Measurements from ENCODE around the gene RNASEH2B.

The RNASEH2B gene

DNA sequence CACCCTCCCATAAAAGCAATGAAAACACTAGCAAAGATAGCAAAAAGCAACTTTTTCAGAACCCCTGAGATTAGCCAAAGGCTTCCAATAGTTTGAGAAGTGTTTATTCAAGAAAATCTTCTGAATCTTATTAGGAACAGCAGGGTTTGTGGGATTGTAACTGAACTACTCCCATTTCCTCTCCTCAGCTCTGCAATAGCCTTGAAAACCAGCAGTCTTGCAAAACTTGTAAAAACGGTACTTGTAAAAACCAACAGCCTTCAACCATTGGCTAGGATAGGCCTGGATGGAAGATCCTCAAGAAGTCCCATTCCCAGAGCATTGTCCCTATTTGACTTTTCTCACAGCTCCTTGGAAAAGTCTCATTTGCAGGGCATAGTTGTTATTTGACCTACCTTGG is 12.1 kb downstream of the RNASEH2B start:
- H3K4me3 ChIP-seq (ENCODE audit: low read length): no peak overlapping the region
- DNase-seq (ENCODE audit: low read depth): no peak
- TF ChIP-seq, protein P1, sequence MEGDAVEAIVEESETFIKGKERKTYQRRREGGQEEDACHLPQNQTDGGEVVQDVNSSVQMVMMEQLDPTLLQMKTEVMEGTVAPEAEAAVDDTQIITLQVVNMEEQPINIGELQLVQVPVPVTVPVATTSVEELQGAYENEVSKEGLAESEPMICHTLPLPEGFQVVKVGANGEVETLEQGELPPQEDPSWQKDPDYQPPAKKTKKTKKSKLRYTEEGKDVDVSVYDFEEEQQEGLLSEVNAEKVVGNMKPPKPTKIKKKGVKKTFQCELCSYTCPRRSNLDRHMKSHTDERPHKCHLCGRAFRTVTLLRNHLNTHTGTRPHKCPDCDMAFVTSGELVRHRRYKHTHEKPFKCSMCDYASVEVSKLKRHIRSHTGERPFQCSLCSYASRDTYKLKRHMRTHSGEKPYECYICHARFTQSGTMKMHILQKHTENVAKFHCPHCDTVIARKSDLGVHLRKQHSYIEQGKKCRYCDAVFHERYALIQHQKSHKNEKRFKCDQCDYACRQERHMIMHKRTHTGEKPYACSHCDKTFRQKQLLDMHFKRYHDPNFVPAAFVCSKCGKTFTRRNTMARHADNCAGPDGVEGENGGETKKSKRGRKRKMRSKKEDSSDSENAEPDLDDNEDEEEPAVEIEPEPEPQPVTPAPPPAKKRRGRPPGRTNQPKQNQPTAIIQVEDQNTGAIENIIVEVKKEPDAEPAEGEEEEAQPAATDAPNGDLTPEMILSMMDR (conservative IDR thresholded peaks at IDR 0.05; ENCODE audit: low read depth, low read length): no peak

DNA sequence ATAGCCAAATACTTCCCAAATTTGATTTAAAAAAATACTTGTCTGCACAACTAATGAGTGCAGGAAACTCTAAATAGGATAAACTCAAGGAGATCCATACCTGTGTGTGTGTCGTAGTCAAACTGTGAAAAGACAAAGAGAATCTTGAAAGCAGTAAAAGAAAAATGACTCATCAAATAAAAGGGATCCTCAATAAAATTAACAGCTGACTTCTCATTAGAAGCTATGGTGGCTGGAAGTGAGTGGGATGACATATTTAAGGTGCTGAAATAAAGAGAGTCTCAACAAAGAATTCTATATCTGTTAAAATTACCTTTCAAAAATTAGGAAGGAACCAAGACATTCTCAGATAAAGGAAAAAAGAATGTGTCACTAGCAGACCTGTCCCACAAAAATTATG is 13.7 kb downstream of the RNASEH2B start:
- DNase-seq (ENCODE audit: low read depth): no peak
- TF ChIP-seq, protein P1 (conservative IDR thresholded peaks at IDR 0.05; ENCODE audit: low read depth, low read length): no peak
- H3K4me3 ChIP-seq (ENCODE audit: low read length): no peak overlapping the region

DNA sequence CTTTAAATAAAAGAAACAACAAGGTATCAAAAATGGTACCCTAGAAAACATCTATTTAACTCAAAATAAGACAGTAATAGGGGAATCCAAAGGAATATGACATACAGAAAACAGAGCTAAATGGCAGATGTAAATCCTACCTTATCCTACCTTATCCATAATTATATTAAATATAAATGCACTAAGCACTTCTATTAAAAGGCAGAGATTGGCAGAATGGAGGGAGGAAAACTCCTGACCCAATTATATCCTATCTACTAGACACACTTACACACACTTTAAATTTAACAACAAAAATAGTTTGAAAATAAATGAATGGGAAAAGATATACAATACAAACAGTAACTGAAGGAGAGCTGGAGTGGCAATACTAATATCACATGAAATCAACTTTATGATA is 14.4 kb downstream of the RNASEH2B start:
- TF ChIP-seq, protein P1 (conservative IDR thresholded peaks at IDR 0.05; ENCODE audit: low read depth, low read length): no peak
- H3K4me3 ChIP-seq (ENCODE audit: low read length): no peak overlapping the region
- no peak for DNase-seq (ENCODE audit: low read depth)

DNA sequence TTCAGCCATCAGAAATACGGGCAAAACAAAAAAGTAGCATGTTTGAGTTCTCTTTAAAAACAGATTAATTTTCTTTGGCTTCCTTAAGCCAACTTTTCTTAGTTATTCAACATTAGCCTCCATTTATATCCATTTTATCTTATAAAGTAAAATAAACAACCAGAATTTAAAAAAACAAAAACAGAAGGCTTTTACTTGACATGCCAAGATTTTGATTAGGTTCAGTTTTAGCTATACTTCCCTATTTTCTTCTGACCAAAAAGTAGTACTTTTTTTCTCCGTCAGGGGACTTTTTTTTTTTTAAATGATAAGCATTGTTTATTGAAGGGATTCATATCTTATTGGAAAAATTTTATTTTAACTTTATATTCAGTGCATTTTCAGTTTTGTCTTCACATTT is 18.1 kb downstream of the RNASEH2B start:
- TF ChIP-seq, protein P1 (conservative IDR thresholded peaks at IDR 0.05; ENCODE audit: low read depth, low read length): no peak
- DNase-seq (ENCODE audit: low read depth): no peak
- H3K4me3 ChIP-seq (ENCODE audit: low read length): no peak overlapping the region

DNA sequence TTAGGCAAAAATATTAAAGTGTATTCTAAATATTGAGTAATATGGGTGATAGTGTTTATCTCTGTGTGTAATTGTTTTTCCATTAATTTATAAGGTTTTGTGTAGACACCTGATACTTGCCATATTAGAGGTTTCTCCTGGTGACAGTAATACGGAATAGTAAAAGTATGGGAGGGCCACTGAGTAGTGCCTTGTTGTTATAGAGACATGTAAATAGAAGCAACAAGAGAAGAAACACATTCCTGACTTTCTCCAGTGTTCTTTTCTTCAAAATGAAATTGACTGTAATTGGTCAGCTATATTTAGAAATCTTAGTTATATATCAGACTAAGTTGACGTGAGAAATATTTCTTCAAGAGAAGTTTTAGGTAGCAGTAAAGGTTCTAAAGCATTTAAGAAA is 18.5 kb downstream of the RNASEH2B start:
- no peak overlapping the region for H3K4me3 ChIP-seq (ENCODE audit: low read length)
- TF ChIP-seq, protein P1 (conservative IDR thresholded peaks at IDR 0.05; ENCODE audit: low read depth, low read length): no peak
- DNase-seq (ENCODE audit: low read depth): no peak

DNA sequence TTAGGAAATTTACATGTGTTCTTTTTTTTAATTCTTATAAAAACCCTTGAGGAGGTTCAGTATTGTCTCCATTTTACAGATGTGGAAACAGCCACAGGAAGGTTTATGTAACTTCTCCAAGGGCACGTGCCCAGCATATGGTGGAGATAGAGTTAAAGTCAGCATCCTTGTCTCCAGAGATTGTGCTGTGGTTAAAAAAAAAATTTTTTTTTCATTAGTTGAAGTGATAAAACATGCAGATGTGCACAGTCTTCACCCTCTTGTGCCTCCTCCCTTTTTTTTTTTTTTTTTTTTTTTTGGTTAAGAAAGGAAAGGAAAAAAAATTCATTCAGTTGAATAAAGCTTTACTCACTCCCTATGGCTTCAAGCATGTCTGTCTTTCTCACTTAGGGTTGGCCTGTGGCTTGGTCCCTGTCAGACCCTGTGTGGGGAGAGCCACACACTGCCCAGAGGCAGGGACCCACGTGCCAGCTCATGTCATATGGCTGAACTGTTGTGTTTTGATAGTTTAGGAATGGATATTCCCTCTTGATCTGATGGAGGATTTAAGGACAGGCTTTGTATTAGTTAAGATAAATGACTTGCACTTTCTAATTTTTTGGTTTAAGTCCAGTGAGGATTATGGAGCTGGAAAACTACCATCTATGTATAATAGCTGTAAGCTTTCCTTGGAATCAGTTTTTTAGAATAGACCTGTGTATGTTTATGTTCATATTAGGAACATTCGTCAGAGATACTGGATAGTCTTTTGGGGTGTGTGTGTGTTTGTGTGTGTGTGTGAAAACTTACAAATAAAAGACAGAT is 19.3 kb downstream of the RNASEH2B start:
- H3K4me3 ChIP-seq (ENCODE audit: low read length): no peak overlapping the region
- TF ChIP-seq, protein P1 (conservative IDR thresholded peaks at IDR 0.05; ENCODE audit: low read depth, low read length): no peak
- no peak for DNase-seq (ENCODE audit: low read depth)

DNA sequence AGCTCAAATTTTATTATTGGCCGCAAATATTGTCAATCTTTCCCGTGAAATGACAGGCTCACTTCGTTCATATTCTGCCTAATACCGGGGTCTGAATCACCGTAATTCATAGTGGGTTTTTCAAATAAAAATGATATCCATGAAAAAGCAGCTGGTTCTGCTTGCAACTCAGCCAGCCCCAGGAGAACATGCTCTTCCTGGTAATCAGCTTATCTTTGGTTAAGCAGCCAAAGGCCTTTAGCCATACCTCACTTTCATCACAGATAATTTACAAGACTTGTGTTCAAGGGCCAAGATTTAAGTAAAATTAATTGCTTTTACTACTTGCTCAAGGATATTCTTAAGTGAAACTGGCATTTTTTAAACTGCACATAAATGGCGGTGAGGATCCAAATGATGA is 22.5 kb downstream of the RNASEH2B start:
- DNase-seq (ENCODE audit: low read depth): no peak
- TF ChIP-seq, protein P1 (conservative IDR thresholded peaks at IDR 0.05; ENCODE audit: low read depth, low read length): no peak
- no peak overlapping the region for H3K4me3 ChIP-seq (ENCODE audit: low read length)
